ENCODE measurements around the gene LAIR1. TPM values are rescaled to one million over a fixed set of nuclear protein-coding genes. Genes with fewer than 3 reads are reported as not detected.
A peak's percentile ranks its signal among the peaks of the same experiment; 100 is the strongest.
"Not testable (repeated sequence)": the region's sequence is repeated elsewhere in the genome, so short reads cannot be mapped to it uniquely, and the experiment has no call there.

LAIR1 gene
- total RNA-seq, 1 donor from 2014 or later: 30.5 TPM

- Mint-ChIP-seq H3K4me1 (peaks cover 66% of the 10 kb centered on the region), H3K9me3 (peaks cover 7% of the 10 kb centered on the region), H3K36me3 (ENCODE audit: low read depth) (peaks cover 12% of the 10 kb centered on the region), H3K4me3 (no peak overlapping the region), H3K27ac (peak overlapping the region; percentile 83), H3K27me3 (no peaks in the 10 kb centered on the region)
- intact Hi-C loops (cut with micrococcal nuclease): no loop called here
- ChIA-PET POLR2A (interaction anchor here (0.7 to 1.0 kb wide), 2 partner anchors 8 to 21 kb away, joined by 3 to 4 read pairs; no protein-coding TSS in a partner anchor), CTCF (interaction anchor here (1.1 to 1.5 kb wide), 2 partner anchors 11 to 16 kb away, joined by 3 to 4 read pairs; no protein-coding TSS in a partner anchor)
- no peak for ATAC-seq (ENCODE audit: low read depth)
- no peak for TF ChIP-seq CTCF (IDR thresholded peaks at IDR 0.05)
- no peak for DNase-seq
Observed at GRCh38 chr19:54329476-54330165, 35.1 kb downstream of the LAIR1 start.

DNA sequence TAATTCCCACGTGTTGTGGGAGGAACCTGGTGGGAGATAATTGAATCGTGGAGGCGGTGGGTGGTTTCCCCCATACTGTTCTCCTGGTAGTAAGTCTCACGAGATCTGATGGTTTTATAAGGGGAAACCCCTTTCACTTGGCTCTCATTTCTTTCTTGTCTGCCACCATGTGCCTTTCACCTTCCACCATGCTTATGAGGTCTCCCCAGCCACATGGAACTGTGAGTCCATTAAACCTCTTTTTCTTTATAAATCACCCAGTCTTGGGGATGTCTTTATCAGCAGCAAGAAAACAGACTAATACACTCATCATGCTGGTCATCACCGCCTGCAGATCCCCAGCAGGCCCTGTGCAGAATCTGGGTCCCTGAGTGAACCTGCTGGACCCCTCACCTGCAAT is 36.0 kb downstream of the LAIR1 start:
- Mint-ChIP-seq H3K4me1 (peaks cover 58% of the 10 kb centered on the region), H3K27ac (peak overlapping the region; percentile 83), H3K36me3 (ENCODE audit: low read depth) (peaks cover 12% of the 10 kb centered on the region), H3K4me3 (peak overlapping the region; percentile 33)
- DNase-seq; H3K27me3 Mint-ChIP-seq; intact Hi-C loops (cut with micrococcal nuclease); ATAC-seq (ENCODE audit: low read depth); H3K9me3 Mint-ChIP-seq: not testable (repeated sequence)
- POLR2A ChIA-PET: interaction anchor here (1.4 to 3.3 kb wide), 4 partner anchors 8 to 60 kb away, joined by 5 to 21 read pairs (median 14); partner anchors contain the start of gene LILRA4
- CTCF ChIA-PET: interaction anchor here (1.9 to 5.6 kb wide), 3 partner anchors 25 to 62 kb away, joined by 9 to 82 read pairs (median 15); no protein-coding TSS in a partner anchor

GRCh38 chr19:54325631-54326030 is 39.1 kb downstream of the LAIR1 start:
- Mint-ChIP-seq H3K36me3 (ENCODE audit: low read depth) (peaks cover 12% of the 10 kb centered on the region), H3K9me3 (peaks cover 7% of the 10 kb centered on the region), H3K27ac (peak overlapping the region; percentile 56), H3K4me3 (no peak overlapping the region), H3K27me3 (no peaks in the 10 kb centered on the region), H3K4me1 (peaks cover 50% of the 10 kb centered on the region)
- TF ChIP-seq CTCF (IDR thresholded peaks at IDR 0.05): no peak
- DNase-seq (no peak), ATAC-seq (ENCODE audit: low read depth) (peak; percentile 12)
- intact Hi-C loops (cut with micrococcal nuclease): loop anchor here (1.0 kb wide), 3 partner anchors 29 to 157 kb away; no protein-coding TSS in a partner anchor
- POLR2A ChIA-PET: interaction anchor here (0.6 to 3.3 kb wide), 3 partner anchors 20 to 56 kb away, joined by 3 to 21 read pairs (median 3); no protein-coding TSS in a partner anchor
- CTCF ChIA-PET: interaction anchor here (2.1 to 5.6 kb wide), 3 partner anchors 28 to 65 kb away, joined by 13 to 82 read pairs (median 80); no protein-coding TSS in a partner anchor

DNA sequence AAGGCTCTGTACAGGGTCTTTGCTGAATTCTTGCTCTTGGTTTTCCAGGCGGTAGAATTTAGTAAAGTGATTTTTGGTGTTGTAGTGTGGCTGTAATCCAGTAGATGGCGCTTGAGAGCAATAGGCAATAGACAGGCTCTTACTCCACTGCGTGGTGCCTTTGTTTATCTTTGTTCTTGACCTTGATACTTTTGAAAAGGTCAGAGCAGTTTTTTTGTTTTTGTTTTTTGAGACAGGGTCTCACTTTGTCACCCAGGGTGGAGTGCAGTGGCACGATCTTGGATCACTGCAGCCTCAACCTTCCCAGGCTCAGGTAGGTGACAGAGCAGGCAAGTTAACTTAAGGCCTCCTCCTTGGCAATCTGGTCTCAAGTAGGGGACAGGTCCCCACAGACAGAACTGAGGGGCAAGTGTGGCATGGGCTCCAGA is 39.5 kb downstream of the LAIR1 start:
- Mint-ChIP-seq H3K4me3 (peak overlapping the region; percentile 32), H3K36me3 (ENCODE audit: low read depth) (peaks cover 12% of the 10 kb centered on the region), H3K4me1 (peaks cover 54% of the 10 kb centered on the region), H3K9me3 (peaks cover 7% of the 10 kb centered on the region), H3K27ac (peak overlapping the region; percentile 56), H3K27me3 (no peaks in the 10 kb centered on the region)
- CTCF ChIA-PET: interaction anchor here (1.0 to 5.6 kb wide), 6 partner anchors 20 to 65 kb away, joined by 4 to 82 read pairs (median 9); no protein-coding TSS in a partner anchor
- POLR2A ChIA-PET: interaction anchor here (1.1 to 3.3 kb wide), 2 partner anchors 21 to 26 kb away, joined by 6 to 21 read pairs; no protein-coding TSS in a partner anchor
- DNase-seq (no peak), ATAC-seq (ENCODE audit: low read depth) (peak; percentile 69)
- peak; percentile 84 for TF ChIP-seq CTCF (IDR thresholded peaks at IDR 0.05)
- intact Hi-C loops (cut with micrococcal nuclease): loop anchor here (1.0 kb wide), 3 partner anchors 29 to 157 kb away; no protein-coding TSS in a partner anchor

GRCh38 chr19:54324071-54324470 is 40.7 kb downstream of the LAIR1 start:
- no peak for TF ChIP-seq CTCF (IDR thresholded peaks at IDR 0.05)
- no peak overlapping the region for H3K27ac Mint-ChIP-seq
- H3K27me3 Mint-ChIP-seq: no peaks in the 10 kb centered on the region
- ATAC-seq (ENCODE audit: low read depth) (no peak), DNase-seq (no peak)
- peaks cover 56% of the 10 kb centered on the region for H3K4me1 Mint-ChIP-seq
- ChIA-PET POLR2A (interaction anchor here (1.1 kb wide), 1 partner anchor 27 kb away, joined by 6 read pairs; no protein-coding TSS in a partner anchor), CTCF (interaction anchor here (0.7 to 5.6 kb wide), 9 partner anchors 15 to 66 kb away, joined by 3 to 82 read pairs (median 5); partner anchors contain the start of gene LILRA4)
- intact Hi-C loops (cut with micrococcal nuclease): no loop called here
- H3K36me3 Mint-ChIP-seq (ENCODE audit: low read depth): peaks cover 11% of the 10 kb centered on the region
- H3K9me3 Mint-ChIP-seq: peaks cover 7% of the 10 kb centered on the region
- no peak overlapping the region for H3K4me3 Mint-ChIP-seq

DNA sequence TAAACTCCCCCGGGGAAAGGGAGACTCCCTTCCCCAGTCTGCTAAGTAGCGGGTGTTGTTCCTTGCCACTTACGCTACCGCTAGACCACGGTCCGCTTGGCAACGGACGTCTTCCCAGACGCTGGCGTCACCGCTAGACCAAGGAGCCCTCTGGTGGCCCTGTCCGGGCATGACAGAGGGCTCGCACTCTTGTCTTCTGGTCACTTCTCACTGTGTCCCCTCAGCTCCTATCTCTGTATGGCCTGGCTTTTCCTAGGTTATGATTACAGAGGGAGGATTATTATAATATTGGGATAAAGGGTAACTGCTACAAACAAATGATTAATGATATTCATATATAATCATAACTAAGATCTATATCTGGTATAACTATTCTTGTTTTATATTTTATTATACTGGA is 41.8 kb downstream of the LAIR1 start:
- ATAC-seq (ENCODE audit: low read depth); H3K9me3 Mint-ChIP-seq; H3K27ac Mint-ChIP-seq; H3K27me3 Mint-ChIP-seq; H3K4me3 Mint-ChIP-seq; POLR2A ChIA-PET; H3K36me3 Mint-ChIP-seq (ENCODE audit: low read depth); DNase-seq; intact Hi-C loops (cut with micrococcal nuclease): not testable (repeated sequence)
- H3K4me1 Mint-ChIP-seq: peaks cover 55% of the 10 kb centered on the region
- CTCF ChIA-PET: interaction anchor here (2.3 to 5.6 kb wide), 3 partner anchors 16 to 67 kb away, joined by 7 to 82 read pairs (median 80); partner anchors contain the start of gene LILRA4

DNA sequence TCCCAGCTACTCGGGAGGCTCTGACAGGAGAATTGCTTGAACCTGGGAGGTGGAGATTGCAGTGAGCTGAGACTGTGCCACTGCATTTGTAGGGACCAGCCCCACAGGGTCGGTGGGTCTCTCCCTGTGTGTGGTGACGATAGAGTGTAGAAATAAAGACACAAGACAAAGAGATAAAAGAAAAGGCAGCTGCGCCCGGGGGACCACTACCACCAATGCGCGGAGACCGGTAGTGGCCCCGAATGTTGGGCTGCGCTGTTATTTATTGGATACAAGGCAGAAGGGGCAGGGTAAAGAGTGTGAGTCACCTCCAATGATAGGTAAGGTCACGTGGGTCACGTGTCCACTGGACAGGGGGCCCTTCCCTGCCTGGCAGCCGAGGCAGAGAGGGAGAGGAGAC is 42.4 kb downstream of the LAIR1 start:
- H3K4me3 Mint-ChIP-seq; intact Hi-C loops (cut with micrococcal nuclease); DNase-seq; H3K27me3 Mint-ChIP-seq; H3K9me3 Mint-ChIP-seq; H3K36me3 Mint-ChIP-seq (ENCODE audit: low read depth); H3K27ac Mint-ChIP-seq; ATAC-seq (ENCODE audit: low read depth): not testable (repeated sequence)
- POLR2A ChIA-PET: interaction anchor here (0.9 kb wide), 1 partner anchor 8 kb away, joined by 4 read pairs; no protein-coding TSS in a partner anchor
- CTCF ChIA-PET: interaction anchor here (0.8 to 2.7 kb wide), 4 partner anchors 24 to 69 kb away, joined by 3 to 12 read pairs (median 4); no protein-coding TSS in a partner anchor
- peaks cover 56% of the 10 kb centered on the region for H3K4me1 Mint-ChIP-seq
